SK-N-SH (cell line): Measurements from ENCODE around the gene SPIB. TPM values are rescaled to one million over a fixed set of nuclear protein-coding genes. Genes with fewer than 3 reads are reported as not detected.

ENCODE experiments used
- CTCF ChIA-PET: fragments of 300-600, 350-600 bp; formaldehyde crosslinking; extraction: SDS; loops from one replicate; lab custom pipeline; 2021; lab: Yijun Ruan, JAX
- POLR2A ChIA-PET: fragments of 350-600 bp; sonication (Branson Sonifier 250); formaldehyde crosslinking; extraction: SDS; loops from one replicate; lab custom pipeline; 2020; ENCODE audit warnings: antibody characterized with exemption, inconsistent platforms; lab: Yijun Ruan, JAX
- DNase-seq: peaks from one replicate; pipeline ENCODE4 v3.0.0; 2012
- H2AFZ ChIP-seq: fragments of 200-600 bp; sonication (generic); 2 replicates; pipeline ENCODE4 v1.8.1; 2016; ENCODE audit warnings: antibody characterized with exemption, mild to moderate bottlenecking, low read depth
- H3F3A ChIP-seq: fragments of 200-600 bp; sonication (generic); replicated peaks from 2 replicates; pipeline ENCODE3; 2016; ENCODE audit warnings: antibody characterized with exemption, mild to moderate bottlenecking; ENCODE audit not compliant: insufficient read depth
- H3K27ac ChIP-seq, 2 experiments: fragments of 200-500 bp in 1 of 2; fragments of 200-600 bp in 1 of 2; sonication (Bioruptor generic) in 1 of 2; sonication (generic), shearing (Covaris generic) in 1 of 2; 2 replicates each; pipeline versions ENCODE4 v1.5.1 to v1.6.1; 2014 to 2016; ENCODE audit warnings: low read depth in 2 of 2, inconsistent platforms in 1 of 2, low read length in 1 of 2, mild to moderate bottlenecking in 1 of 2, mixed read lengths in 1 of 2
- H3K27me3 ChIP-seq: fragments of 200-600 bp; sonication (generic), shearing (Covaris generic); 2 replicates; pipeline ENCODE4 v1.6.1; 2016; ENCODE audit warnings: mixed run types; ENCODE audit not compliant: insufficient read depth
- H3K36me3 ChIP-seq, 2 experiments: fragments of 200-500 bp in 1 of 2; fragments of 200-600 bp in 1 of 2; sonication (Bioruptor generic) in 1 of 2; sonication (generic) in 1 of 2; replicated peaks in 1 of 2; 2 replicates each; pipeline versions ENCODE3 to v1.5.1; 2014 to 2016; ENCODE audit warnings: low read length in 1 of 2, mild to moderate bottlenecking in 1 of 2; ENCODE audit not compliant: insufficient read depth in 2 of 2, control insufficient read depth in 1 of 2
- H3K4me1 ChIP-seq, 2 experiments: fragments of 200-500 bp in 1 of 2; fragments of 200-600 bp in 1 of 2; sonication (Bioruptor generic) in 1 of 2; sonication (generic), shearing (Covaris generic) in 1 of 2; 2 replicates each; pipeline versions ENCODE4 v1.5.1 to v1.6.1; 2014 to 2016; ENCODE audit warnings: low read depth in 1 of 2, low read length in 1 of 2, mixed run types in 1 of 2; ENCODE audit not compliant: insufficient read depth in 2 of 2, control insufficient read depth in 1 of 2
- H3K4me2 ChIP-seq: fragments of 200-600 bp; sonication (generic), shearing (Covaris generic); 2 replicates; pipeline ENCODE4 v1.6.1; 2017; ENCODE audit warnings: mixed run types
- H3K4me3 ChIP-seq, 2 experiments: fragments of 200-500 bp in 1 of 2; fragments of 200-600 bp in 1 of 2; sonication (Bioruptor generic) in 1 of 2; sonication (generic), shearing (Covaris generic) in 1 of 2; 2 replicates each; pipeline versions ENCODE4 v1.5.1 to v1.8.1; 2014 to 2016; ENCODE audit warnings: low read depth in 2 of 2, inconsistent platforms in 1 of 2, low read length in 1 of 2, mild to moderate bottlenecking in 1 of 2, mixed read lengths in 1 of 2, moderate library complexity in 1 of 2
- H3K79me2 ChIP-seq: fragments of 200-600 bp; sonication (generic); 2 replicates; pipeline ENCODE4 v1.8.1; 2017; ENCODE audit warnings: mild to moderate bottlenecking; ENCODE audit not compliant: insufficient read depth
- H3K9ac ChIP-seq: fragments of 200-600 bp; sonication (generic); 2 replicates; pipeline ENCODE4 v1.6.1; 2017; ENCODE audit warnings: mixed run types
- H3K9me2 ChIP-seq: fragments of 200-600 bp; sonication (generic); 2 replicates; pipeline ENCODE4 v1.6.1; 2017; ENCODE audit warnings: mixed run types
- H3K9me3 ChIP-seq: fragments of 200-600 bp; sonication (generic); 2 replicates; pipeline ENCODE4 v1.6.1; 2017; ENCODE audit warnings: mixed run types, mild to moderate bottlenecking, moderate library complexity
- H4K20me1 ChIP-seq: fragments of 200-600 bp; sonication (generic); 2 replicates; pipeline ENCODE4 v1.6.1; 2017; ENCODE audit warnings: mild to moderate bottlenecking, mixed run types; ENCODE audit not compliant: insufficient read depth
- CTCF ChIP-seq: fragments of 200-600 bp; sonication (generic); IDR thresholded peaks from 2 replicates; pipeline ENCODE4 v1.6.1; 2017; ENCODE audit warnings: antibody characterized with exemption, mild to moderate bottlenecking, moderate library complexity
- EZH2phosphoT487 ChIP-seq: fragments of 200-600 bp; sonication (generic); IDR thresholded peaks from 2 replicates; pipeline ENCODE4 v1.6.1; 2017; ENCODE audit warnings: low read depth, mixed run types, mild to moderate bottlenecking, antibody characterized with exemption, moderate library complexity, borderline replicate concordance
- MAX ChIP-seq: IDR thresholded peaks from 2 replicates; pipeline ENCODE4 v1.4.0; 2012; ENCODE audit warnings: low read depth
- MEF2A ChIP-seq: IDR thresholded peaks from 2 replicates; pipeline ENCODE4 v1.4.0; 2012; ENCODE audit warnings: low read depth, borderline replicate concordance
- NRF1 ChIP-seq: IDR thresholded peaks from 2 replicates; pipeline ENCODE4 v1.6.1; 2012; ENCODE audit warnings: low read depth, mild to moderate bottlenecking, low read length
- PBX3 ChIP-seq: IDR thresholded peaks from 2 replicates; pipeline ENCODE4; 2012
- SIN3A ChIP-seq: IDR thresholded peaks from 2 replicates; pipeline ENCODE4 v1.6.1; 2012; ENCODE audit warnings: low read depth, mild to moderate bottlenecking, low read length, moderate library complexity, borderline replicate concordance
- SMC3 ChIP-seq: IDR thresholded peaks from 2 replicates; pipeline ENCODE4 v1.6.1; 2012; ENCODE audit warnings: low read depth, low read length, improper control_type of control experiment
- USF1 ChIP-seq: IDR thresholded peaks from 2 replicates; pipeline ENCODE4 v1.4.0; 2012; ENCODE audit warnings: low read depth, borderline replicate concordance
- ZBTB33 ChIP-seq: IDR thresholded peaks from 2 replicates; pipeline ENCODE4 v1.4.0; 2012; ENCODE audit warnings: low read depth, borderline replicate concordance
- WGBS: methylation state at CpG from one replicate; pipeline ENCODE4 v1.1.6; 2017; ENCODE audit warnings: low lambda C conversion rate; 5-methylcytosine and 5-hydroxymethylcytosine counted together
- polyA plus RNA-seq, 3 experiments: library from polyadenylated mRNA; depleted of rRNA; stranded (reverse); fragments of >200 nt; gene quantifications; 2 replicates each; pipeline ENCODE4 v1.2.3, GENCODE V29; 2012

Gene SPIB
- polyA plus RNA-seq, 1 of the 3 experiments (the other 2 are of a cell fraction), result not detected

GRCh38 chr19:50477751-50478515 is 59.2 kb downstream of the SPIB start:
- Histone ChIP-seq H3K79me2 (peaks cover 16% of the 10 kb centered on the region), H3K4me1 (peaks cover 6 to 9% of the 10 kb centered on the region in 2 experiments; a peak in 2 of 4 replicates), H2AFZ (no peak overlapping the region), H3K4me2 (peak overlapping the region; percentile 93), H3K9me2 (no peaks in the 10 kb centered on the region)
- 92% methylated on average over 15 of the region's 17 CpGs for WGBS
- TF ChIP-seq NRF1 (no peak), MEF2A (no peak), PBX3 (no peak), ZBTB33 (no peak), SIN3A (no peak), EZH2phosphoT487 (no peak)
- TF ChIP-seq, all 33 proteins: peak for 0
- Histone ChIP-seq H3K27ac (no peak overlapping the region), H3K9me3 (no peaks in the 10 kb centered on the region), H3K4me3 (peak overlapping the region; percentile 83 to 93; a peak in 3 of 4 replicates), H3F3A (peaks cover 2% of the 10 kb centered on the region), H4K20me1 (no peaks in the 10 kb centered on the region), H3K9ac (no peak overlapping the region), H3K36me3 (peaks cover 10 to 31% of the 10 kb centered on the region in 2 experiments), H3K27me3 (no peaks in the 10 kb centered on the region)
- ChIA-PET CTCF (interaction anchor here (0.9 to 2.0 kb wide), 2 partner anchors 62 to 109 kb away, joined by 3 to 12 read pairs; no protein-coding TSS in a partner anchor), POLR2A (interaction anchor here (0.7 kb wide), 1 partner anchor 121 kb away, joined by 3 read pairs; no protein-coding TSS in a partner anchor)
- no peak for DNase-seq

GRCh38 chr19:50478901-50479715 is 60.4 kb downstream of the SPIB start:
- H3F3A ChIP-seq, result no peaks in the 10 kb centered on the region
- H3K9me2 ChIP-seq, result no peaks in the 10 kb centered on the region
- no peak overlapping the region for H3K4me2 ChIP-seq
- ChIA-PET POLR2A (interaction anchor here (0.7 kb wide), 1 partner anchor 122 kb away, joined by 3 read pairs; no protein-coding TSS in a partner anchor), CTCF (interaction anchor here (0.6 to 2.0 kb wide), 8 partner anchors 10 to 122 kb away, joined by 3 to 12 read pairs (median 3); no protein-coding TSS in a partner anchor)
- no peak overlapping the region for H3K4me3 ChIP-seq
- H3K27ac ChIP-seq, result no peak overlapping the region
- peaks cover 10 to 33% of the 10 kb centered on the region in 2 experiments for H3K36me3 ChIP-seq
- H3K9me3 ChIP-seq, result no peaks in the 10 kb centered on the region
- DNase-seq, result no peak
- H3K9ac ChIP-seq, result no peak overlapping the region
- peaks cover 6 to 9% of the 10 kb centered on the region in 2 experiments; a peak in 2 of 4 replicates for H3K4me1 ChIP-seq
- 81% methylated on average over 15 of the region's 19 CpGs for WGBS
- peaks cover 16% of the 10 kb centered on the region for H3K79me2 ChIP-seq
- no peaks in the 10 kb centered on the region for H3K27me3 ChIP-seq
- H2AFZ ChIP-seq, result no peak overlapping the region
- H4K20me1 ChIP-seq, result no peaks in the 10 kb centered on the region
- no peak for TF ChIP-seq MAX
- TF ChIP-seq SMC3, result no peak
- peak; percentile 52 for TF ChIP-seq CTCF
- no peak for TF ChIP-seq MEF2A
- no peak for TF ChIP-seq USF1
- TF ChIP-seq, all 33 proteins: peak for 1
